Peyer's patch (tissue), 4 donors: ENCODE results near the gene GPR18. TPM values are rescaled to one million over a fixed set of nuclear protein-coding genes. Genes with fewer than 3 reads are reported as not detected.

Experiments used
- DNase-seq, 3 donors: peaks; one replicate each; pipeline ENCODE4 v3.0.0-alpha.2; 2017 to 2019
- H3K27ac ChIP-seq, 4 donors: fragments of 200-600 bp; sonication (generic); one replicate each; pipeline ENCODE4 v1.5.1; 2016 to 2019
- H3K27me3 ChIP-seq, 2 donors: fragments of 200-600 bp; sonication (generic); one replicate each; pipeline ENCODE4 v1.5.1; 2019
- H3K36me3 ChIP-seq, 3 donors: fragments of 200-600 bp; sonication (generic); one replicate each; pipeline ENCODE4 v1.5.1; 2016 to 2019
- H3K4me1 ChIP-seq, 4 donors: fragments of 200-600 bp; sonication (generic); one replicate each; pipeline ENCODE4 v1.5.1; 2016 to 2019
- H3K4me3 ChIP-seq, 4 donors: fragments of 200-600 bp; sonication (generic); 1 replicate in 3 of 4; 2 replicates in 1 of 4; pipeline ENCODE4 v1.5.1; 2016 to 2019; ENCODE audit warnings: mild to moderate bottlenecking in 1 of 4
- H3K9me3 ChIP-seq, 4 donors: fragments of 200-600 bp; sonication (generic); one replicate each; pipeline ENCODE4 v1.5.1; 2016 to 2019; ENCODE audit warnings: mild to moderate bottlenecking in 1 of 4
- POLR2A ChIP-seq, 2 donors: fragments of 450-650 bp; IDR thresholded peaks; one replicate each; pipeline ENCODE4 v1.5.1; 2017; ENCODE audit warnings: antibody characterized with exemption in 2 of 2, mild to moderate bottlenecking in 2 of 2, moderate library complexity in 2 of 2
- total RNA-seq, 4 donors: library from RNA; depleted of rRNA; stranded (reverse); fragments of >200 nt; gene quantifications; one replicate each; pipeline ENCODE4 v1.1.0, GENCODE V29; 2016
- TF ChIP-seq, protein P1 (sequence below), 6 experiments: fragments of 450-650 bp in 4 of 6; fragments of 200-600 bp in 2 of 6; sonication (generic) in 1 of 6; IDR thresholded peaks; one replicate each; pipeline ENCODE4 v1.5.1; 2017 to 2019; ENCODE audit warnings: antibody characterized with exemption in 6 of 6, mild to moderate bottlenecking in 3 of 6, moderate library complexity in 1 of 6

Gene GPR18
- total RNA-seq, 4 donors from 2014 or later, result 0.53 to 4.1 TPM; not detected in 2

GRCh38 chr13:99278843-99279242 is 20.7 kb upstream of the GPR18 start:
- peaks cover 0 to 40% (median 19%) of the 10 kb centered on the region in 4 donors for H3K4me1 ChIP-seq
- H3K4me3 ChIP-seq, result no peak overlapping the region
- H3K27me3 ChIP-seq, result no peaks in the 10 kb centered on the region
- H3K9me3 ChIP-seq, result no peaks in the 10 kb centered on the region
- no peak overlapping the region for H3K27ac ChIP-seq
- DNase-seq, result no peak
- H3K36me3 ChIP-seq, result no peaks in the 10 kb centered on the region
- TF ChIP-seq POLR2A (IDR thresholded peaks at IDR 0.05), result no peak
- TF ChIP-seq, protein P1, sequence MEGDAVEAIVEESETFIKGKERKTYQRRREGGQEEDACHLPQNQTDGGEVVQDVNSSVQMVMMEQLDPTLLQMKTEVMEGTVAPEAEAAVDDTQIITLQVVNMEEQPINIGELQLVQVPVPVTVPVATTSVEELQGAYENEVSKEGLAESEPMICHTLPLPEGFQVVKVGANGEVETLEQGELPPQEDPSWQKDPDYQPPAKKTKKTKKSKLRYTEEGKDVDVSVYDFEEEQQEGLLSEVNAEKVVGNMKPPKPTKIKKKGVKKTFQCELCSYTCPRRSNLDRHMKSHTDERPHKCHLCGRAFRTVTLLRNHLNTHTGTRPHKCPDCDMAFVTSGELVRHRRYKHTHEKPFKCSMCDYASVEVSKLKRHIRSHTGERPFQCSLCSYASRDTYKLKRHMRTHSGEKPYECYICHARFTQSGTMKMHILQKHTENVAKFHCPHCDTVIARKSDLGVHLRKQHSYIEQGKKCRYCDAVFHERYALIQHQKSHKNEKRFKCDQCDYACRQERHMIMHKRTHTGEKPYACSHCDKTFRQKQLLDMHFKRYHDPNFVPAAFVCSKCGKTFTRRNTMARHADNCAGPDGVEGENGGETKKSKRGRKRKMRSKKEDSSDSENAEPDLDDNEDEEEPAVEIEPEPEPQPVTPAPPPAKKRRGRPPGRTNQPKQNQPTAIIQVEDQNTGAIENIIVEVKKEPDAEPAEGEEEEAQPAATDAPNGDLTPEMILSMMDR (IDR thresholded peaks at IDR 0.05), result no peak

- TF ChIP-seq POLR2A (IDR thresholded peaks at IDR 0.05), result no peak
- TF ChIP-seq, protein P1 (IDR thresholded peaks at IDR 0.05), result no peak
- H3K36me3 ChIP-seq, result no peaks in the 10 kb centered on the region
- H3K27ac ChIP-seq, result no peak overlapping the region
- DNase-seq, result no peak
- peaks cover 0 to 34% (median 16%) of the 10 kb centered on the region in 4 donors for H3K4me1 ChIP-seq
- H3K4me3 ChIP-seq, result no peak overlapping the region
- no peaks in the 10 kb centered on the region for H3K9me3 ChIP-seq
- H3K27me3 ChIP-seq, result no peaks in the 10 kb centered on the region
Observed at GRCh38 chr13:99278200-99278599, 20.0 kb upstream of the GPR18 start.

DNA sequence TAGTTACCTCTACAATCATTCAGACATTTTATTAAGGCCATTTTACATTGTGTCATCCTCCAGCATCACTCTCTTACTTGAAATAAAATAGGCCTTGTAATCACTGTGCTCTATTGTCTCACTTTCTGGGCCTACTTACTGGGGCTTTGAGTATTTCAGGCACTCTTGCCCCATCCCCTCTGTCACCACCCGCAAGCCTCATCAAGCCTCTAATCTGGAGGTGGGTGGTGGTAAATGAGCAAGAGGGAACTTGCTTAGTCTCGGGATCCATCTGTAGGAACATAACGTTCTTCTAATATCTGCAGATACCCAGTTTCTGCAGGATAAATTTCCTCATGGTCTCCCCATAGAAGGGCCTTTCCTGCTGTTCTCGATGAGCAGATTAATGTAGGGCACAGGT is 19.4 kb upstream of the GPR18 start:
- Histone ChIP-seq H3K27me3 (no peaks in the 10 kb centered on the region), H3K4me3 (no peak overlapping the region), H3K36me3 (no peaks in the 10 kb centered on the region), H3K9me3 (peaks cover 0 to under 1% (median 0%) of the 10 kb centered on the region in 4 donors), H3K4me1 (peaks cover 0 to 28% (median 13%) of the 10 kb centered on the region in 4 donors), H3K27ac (no peak overlapping the region)
- DNase-seq, result no peak
- TF ChIP-seq, protein P1 (IDR thresholded peaks at IDR 0.05), result no peak

GRCh38 chr13:99276706-99277105 is 18.5 kb upstream of the GPR18 start:
- peaks cover 0 to 25% (median 8%) of the 10 kb centered on the region in 4 donors for H3K4me1 ChIP-seq
- no peaks in the 10 kb centered on the region for H3K36me3 ChIP-seq
- peaks cover 0 to 4% (median 0%) of the 10 kb centered on the region in 4 donors for H3K9me3 ChIP-seq
- H3K27ac ChIP-seq, result peak overlapping the region in 1 of 4 donors; percentile 8
- no peak for DNase-seq
- TF ChIP-seq, protein P1 (IDR thresholded peaks at IDR 0.05), result peak in 1 of 6 experiments; percentile 7
- no peak for TF ChIP-seq POLR2A (IDR thresholded peaks at IDR 0.05)
- no peaks in the 10 kb centered on the region for H3K27me3 ChIP-seq
- no peak overlapping the region for H3K4me3 ChIP-seq

DNA sequence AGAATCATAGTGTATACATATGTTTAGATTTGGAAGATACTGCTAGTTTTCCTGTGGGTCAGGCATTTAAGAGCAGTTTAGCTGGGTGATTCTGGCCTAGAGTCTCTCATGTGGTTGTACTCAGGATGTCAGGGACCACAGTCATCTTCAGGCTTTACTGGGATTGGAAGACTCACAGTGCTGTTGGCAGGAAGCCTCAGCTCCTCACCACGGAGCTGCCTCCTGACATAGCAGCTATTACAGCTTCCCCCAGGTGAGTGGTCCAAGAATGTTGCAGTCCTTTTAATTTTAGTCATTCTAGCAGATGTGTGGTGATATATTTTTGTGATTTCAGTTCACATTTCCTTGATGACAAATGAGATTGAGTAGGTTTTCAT is 16.9 kb upstream of the GPR18 start:
- no peaks in the 10 kb centered on the region for H3K27me3 ChIP-seq
- DNase-seq, result peak in 1 of 3 donors; percentile 73

More for the DNA sequence above, 16.9 kb upstream of the GPR18 start:
- no peak overlapping the region for H3K4me3 ChIP-seq
- TF ChIP-seq POLR2A (IDR thresholded peaks at IDR 0.05), result no peak
- TF ChIP-seq, protein P1 (IDR thresholded peaks at IDR 0.05), result no peak
- peaks cover 0 to 19% (median 7%) of the 10 kb centered on the region in 4 donors for H3K4me1 ChIP-seq
- peak overlapping the region in 2 of 4 donors; percentile 4 to 38 for H3K27ac ChIP-seq
- H3K9me3 ChIP-seq, result peaks cover 0 to 4% (median 0%) of the 10 kb centered on the region in 4 donors
- H3K36me3 ChIP-seq, result no peaks in the 10 kb centered on the region
